ENCODE data around the gene OLFML1. TPM values are rescaled to one million over a fixed set of nuclear protein-coding genes. Genes with fewer than 3 reads are reported as not detected.

The OLFML1 gene
- total RNA-seq, 1 experiment from 2014 or later, result not detected

- no peak overlapping the region for H2BK20ac ChIP-seq (ENCODE audit: low read depth, low read length, poor library complexity, severe bottlenecking)
- H3T11ph ChIP-seq (ENCODE audit: low read length), result no peak overlapping the region
Measured at GRCh38 chr11:7520011-7520942, 35.0 kb downstream of the OLFML1 start.

More at GRCh38 chr11:7520011-7520942, 35.0 kb downstream of the OLFML1 start:
- Histone ChIP-seq H3K4me2 (ENCODE audit: insufficient read depth, insufficient read length, low read length) (no peak overlapping the region), H2BK5ac (ENCODE audit: insufficient read length, low read length) (no peak overlapping the region), H3K23ac (ENCODE audit: insufficient read length, low read depth, low read length) (no peak overlapping the region), H3K56ac (ENCODE audit: insufficient read length, low read depth, low read length) (no peak overlapping the region), H4K91ac (ENCODE audit: insufficient read length, low read depth, low read length) (no peak overlapping the region), H3K23me2 (ENCODE audit: insufficient read length, low read depth, low read length, poor library complexity, severe bottlenecking) (no peaks in the 10 kb centered on the region), H3K27ac (ENCODE audit: insufficient read length, low read depth, low read length) (no peak overlapping the region), H2BK120ac (ENCODE audit: low read depth, low read length, poor library complexity, severe bottlenecking) (no peak overlapping the region), H3K27me3 (ENCODE audit: insufficient read depth, low read length) (no peaks in the 10 kb centered on the region; the same call in 1 of the 2 replicates), H3K79me1 (ENCODE audit: insufficient read depth, low read depth, low read length, poor library complexity, severe bottlenecking) (no peaks in the 10 kb centered on the region), H3K14ac (ENCODE audit: insufficient read depth, low read length) (no peak overlapping the region), H3K4ac (ENCODE audit: low read depth, low read length) (no peak overlapping the region), H2BK12ac (ENCODE audit: insufficient read length, low read depth, low read length) (no peak overlapping the region), H4K5ac (ENCODE audit: insufficient read length, low read depth, low read length) (no peak overlapping the region), H3K18ac (ENCODE audit: insufficient read length, low read depth, low read length) (no peak overlapping the region), H3K9me3 (ENCODE audit: control insufficient read depth, low read depth, low read length) (no peaks in the 10 kb centered on the region), H2BK15ac (ENCODE audit: low read depth, low read length) (no peak overlapping the region), H2AFZ (ENCODE audit: low read length) (no peak overlapping the region), H4K20me1 (ENCODE audit: control insufficient read depth, insufficient read depth, insufficient read length) (no peaks in the 10 kb centered on the region), H3K79me2 (ENCODE audit: insufficient read depth, low read length) (no peaks in the 10 kb centered on the region), H2AK5ac (ENCODE audit: insufficient read length, low read length) (no peak overlapping the region), H3K9ac (ENCODE audit: extremely low read depth, insufficient read length, low read length) (no peak overlapping the region), H3K4me1 (ENCODE audit: insufficient read depth, low read length) (no peaks in the 10 kb centered on the region), H4K8ac (replicated peaks; ENCODE audit: insufficient read length, low read depth, low read length) (no peak overlapping the region)
- peaks cover 11% of the 10 kb centered on the region in 2 experiments for H3K4me1 Mint-ChIP-seq
- no peak overlapping the region for H3K27ac Mint-ChIP-seq
- H3K9me3 Mint-ChIP-seq, result no peaks in the 10 kb centered on the region
- WGBS (ENCODE audit: extremely low coverage, insufficient read length, low lambda C conversion rate), result no CpG with 5 or more reads among the region's 18 CpGs
- no peak for TF ChIP-seq CTCF (conservative IDR thresholded peaks at IDR 0.05)
- DNase-seq, result no peak
- H3K4me3 Mint-ChIP-seq, result no peak overlapping the region
- H3K36me3 Mint-ChIP-seq (ENCODE audit: insufficient read depth in 1 of 3, low read depth in 3 of 3), result peaks cover 0 to 5% (median 0%) of the 10 kb centered on the region in 3 experiments; a peak in 2 of 7 replicates
- H3K27me3 Mint-ChIP-seq (ENCODE audit: low read depth), result peaks cover 22% of the 10 kb centered on the region
